ENCODE measurements around the gene NINL. TPM values are rescaled to one million over a fixed set of nuclear protein-coding genes. Genes with fewer than 3 reads are reported as not detected.
"Not testable (repeated sequence)": the region's sequence is repeated elsewhere in the genome, so short reads cannot be mapped to it uniquely, and the experiment has no call there.

Gene NINL
- total RNA-seq, 2 experiments from 2014 or later, result 2.1 to 2.2 TPM

DNA sequence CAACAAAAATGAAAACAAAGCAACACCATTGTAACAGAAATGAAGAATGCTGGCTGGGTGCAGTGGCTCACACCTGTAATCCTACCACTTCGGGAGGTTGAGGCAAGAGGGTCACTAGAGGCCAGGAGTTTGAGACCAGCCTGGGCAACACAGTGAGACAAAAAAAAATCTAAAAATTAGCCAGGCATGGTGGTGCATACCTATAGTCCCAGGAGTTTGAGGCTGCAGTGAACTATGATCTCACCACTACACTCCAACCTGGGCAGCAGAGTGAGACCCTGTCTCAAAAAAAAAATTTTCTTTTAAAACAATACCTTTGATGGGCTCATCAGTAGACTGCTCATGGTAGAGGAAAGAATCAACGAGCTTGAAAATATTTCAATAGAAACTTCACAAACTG lies 18.5 kb downstream of the NINL start:
- Mint-ChIP-seq H3K4me1 (ENCODE audit: low read depth) (peaks cover 5% of the 10 kb centered on the region), H3K4me3 (no peak overlapping the region), H3K27me3 (ENCODE audit: low read depth) (no peaks in the 10 kb centered on the region), H3K9me3 (ENCODE audit: insufficient read depth) (peaks cover 6% of the 10 kb centered on the region), H3K27ac (no peak overlapping the region), H3K36me3 (ENCODE audit: low read depth) (no peaks in the 10 kb centered on the region)
- POLR2A ChIA-PET, result interaction anchor here (0.5 kb wide), 1 partner anchor 44 kb away, joined by 3 read pairs; no protein-coding TSS in a partner anchor
- CTCF ChIA-PET, result no interaction called here
- ATAC-seq (no peak), DNase-seq (no peak)

DNA sequence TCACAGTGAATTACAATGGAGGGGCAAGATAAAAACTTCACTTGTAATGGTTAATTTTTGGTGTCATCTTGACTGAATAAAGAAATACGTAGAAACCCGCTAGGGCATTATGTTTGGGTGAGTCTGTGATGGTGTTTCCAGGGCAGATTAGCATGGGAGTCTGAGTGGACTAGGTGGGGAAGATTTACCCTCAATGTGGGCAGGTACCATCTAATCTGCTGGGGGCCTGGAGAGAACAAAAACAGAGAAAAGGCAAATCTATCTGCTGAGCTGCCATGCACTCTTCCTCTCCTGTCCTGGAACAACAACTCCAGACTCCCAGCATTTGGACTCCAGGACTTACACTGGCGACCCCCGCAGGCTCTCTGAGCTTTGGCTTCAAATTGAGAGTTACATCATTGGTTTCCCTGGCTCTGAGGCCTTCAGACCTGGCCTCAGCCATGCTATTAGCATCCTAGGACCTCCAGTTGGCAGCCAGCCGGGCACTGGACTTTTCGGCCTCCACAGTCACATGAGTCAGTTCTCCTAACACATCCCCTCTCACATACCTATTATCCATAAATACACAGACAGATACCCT lies 19.7 kb downstream of the NINL start:
- peaks cover 5% of the 10 kb centered on the region for H3K4me1 Mint-ChIP-seq (ENCODE audit: low read depth)
- ATAC-seq, result no peak

DNA sequence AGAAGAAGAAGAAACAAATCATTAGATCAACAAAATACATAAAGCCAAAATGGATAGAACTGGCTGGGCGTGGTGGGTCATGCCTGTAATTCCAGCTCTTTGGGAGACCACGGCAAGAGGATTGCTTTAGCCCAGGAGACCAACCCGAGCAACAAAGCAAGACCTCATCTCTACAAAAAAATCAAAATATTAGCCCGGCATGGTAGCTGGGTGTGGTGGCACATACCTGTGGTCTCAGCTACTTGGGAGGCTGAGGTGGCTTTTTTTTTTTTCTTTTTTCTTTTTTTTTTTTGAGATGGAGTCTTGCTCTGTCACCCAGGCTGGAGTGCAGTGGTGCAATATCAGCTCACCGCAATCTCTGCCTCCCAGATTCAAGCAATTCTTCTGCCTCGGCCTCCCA lies 21.5 kb downstream of the NINL start:
- H3K4me1 Mint-ChIP-seq (ENCODE audit: low read depth), result peaks cover 5% of the 10 kb centered on the region
- no peak overlapping the region for H3K27ac Mint-ChIP-seq
- peaks cover 6% of the 10 kb centered on the region for H3K9me3 Mint-ChIP-seq (ENCODE audit: insufficient read depth)
- ChIA-PET CTCF (no interaction called here), POLR2A (no interaction called here)
- peaks cover 1% of the 10 kb centered on the region for H3K36me3 Mint-ChIP-seq (ENCODE audit: low read depth)
- no peak overlapping the region for H3K4me3 Mint-ChIP-seq
- ATAC-seq (no peak), DNase-seq (no peak)
- H3K27me3 Mint-ChIP-seq (ENCODE audit: low read depth), result no peaks in the 10 kb centered on the region

More for the DNA sequence above, 19.7 kb downstream of the NINL start:
- Mint-ChIP-seq H3K4me3 (no peak overlapping the region), H3K27me3 (ENCODE audit: low read depth) (no peaks in the 10 kb centered on the region), H3K27ac (no peak overlapping the region), H3K36me3 (ENCODE audit: low read depth) (no peaks in the 10 kb centered on the region), H3K9me3 (ENCODE audit: insufficient read depth) (peaks cover 6% of the 10 kb centered on the region)
- CTCF ChIA-PET, result no interaction called here
- DNase-seq, result no peak
- POLR2A ChIA-PET, result no interaction called here

DNA sequence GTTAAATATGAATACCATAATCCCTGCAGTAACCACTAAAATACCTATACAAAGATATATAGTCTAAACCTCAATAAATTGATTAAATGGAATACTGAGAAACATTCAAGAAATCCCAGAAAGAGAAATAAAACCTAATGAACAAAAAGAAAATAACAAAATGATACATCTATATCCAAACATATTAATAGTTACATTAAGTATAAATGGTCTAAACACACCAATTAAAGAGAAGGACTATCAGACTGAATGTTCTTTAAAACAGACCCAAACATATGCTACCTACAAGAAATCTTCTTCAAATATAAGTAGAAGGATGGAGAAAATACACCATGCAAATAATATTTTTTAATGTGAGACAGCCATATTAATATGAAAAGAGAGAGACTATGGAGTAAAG lies 22.0 kb downstream of the NINL start:
- DNase-seq (no peak), ATAC-seq (no peak)
- Mint-ChIP-seq H3K27ac (no peak overlapping the region), H3K27me3 (ENCODE audit: low read depth) (no peaks in the 10 kb centered on the region), H3K36me3 (ENCODE audit: low read depth) (peaks cover 1% of the 10 kb centered on the region), H3K4me3 (no peak overlapping the region), H3K9me3 (ENCODE audit: insufficient read depth) (peaks cover 6% of the 10 kb centered on the region), H3K4me1 (ENCODE audit: low read depth) (peaks cover 5% of the 10 kb centered on the region)
- POLR2A ChIA-PET, result no interaction called here
- CTCF ChIA-PET, result no interaction called here

DNA sequence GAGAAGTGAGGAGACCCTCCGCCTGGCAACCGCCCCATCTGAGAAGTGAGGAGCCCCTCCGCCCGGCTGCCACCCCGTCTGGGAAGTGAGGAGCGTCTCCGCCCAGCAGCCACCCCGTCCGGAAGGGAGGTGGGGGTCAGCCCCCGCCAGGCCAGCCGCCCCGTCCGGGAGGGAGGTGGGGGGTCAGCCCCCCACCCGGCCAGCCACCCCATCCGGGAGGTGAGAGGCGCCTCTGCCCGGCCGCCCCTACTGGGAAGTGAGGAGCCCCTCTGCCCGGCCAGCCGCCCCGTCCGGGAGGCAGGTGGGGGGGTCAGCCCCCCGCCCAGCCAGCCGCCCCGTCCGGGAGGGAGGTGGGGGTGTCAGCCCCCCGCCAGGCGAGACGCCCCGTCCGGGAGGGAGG lies 23.6 kb downstream of the NINL start:
- H3K4me1 Mint-ChIP-seq (ENCODE audit: low read depth); DNase-seq; CTCF ChIA-PET; H3K9me3 Mint-ChIP-seq (ENCODE audit: insufficient read depth); H3K4me3 Mint-ChIP-seq; H3K36me3 Mint-ChIP-seq (ENCODE audit: low read depth); POLR2A ChIA-PET; ATAC-seq; H3K27me3 Mint-ChIP-seq (ENCODE audit: low read depth); H3K27ac Mint-ChIP-seq: not testable (repeated sequence)

DNA sequence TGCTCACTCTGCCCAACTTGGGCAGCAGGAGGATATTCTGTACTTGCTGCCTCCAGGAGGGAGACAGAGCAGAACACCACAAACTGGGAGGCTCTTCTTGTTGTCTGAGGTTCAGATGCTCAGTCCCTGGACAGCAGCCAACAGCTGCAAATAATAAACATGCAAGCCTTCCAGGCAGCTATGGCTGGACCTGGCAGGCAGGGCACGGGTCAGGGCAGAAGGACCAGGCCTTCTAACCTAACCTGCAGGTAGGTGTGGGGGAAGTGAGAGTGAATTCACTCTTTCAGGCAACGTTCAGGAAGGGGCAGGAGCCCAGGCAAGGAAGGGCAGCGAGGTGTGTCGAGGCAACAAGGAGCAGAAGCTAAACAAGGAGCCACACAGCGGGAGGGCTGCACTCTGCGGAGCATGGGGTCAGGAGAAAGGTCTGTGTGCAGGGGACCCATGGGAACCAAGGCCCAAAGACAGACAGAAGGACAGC lies 31.5 kb downstream of the NINL start:
- CTCF ChIA-PET, result no interaction called here
- H3K27me3 Mint-ChIP-seq (ENCODE audit: low read depth), result no peaks in the 10 kb centered on the region

DNA sequence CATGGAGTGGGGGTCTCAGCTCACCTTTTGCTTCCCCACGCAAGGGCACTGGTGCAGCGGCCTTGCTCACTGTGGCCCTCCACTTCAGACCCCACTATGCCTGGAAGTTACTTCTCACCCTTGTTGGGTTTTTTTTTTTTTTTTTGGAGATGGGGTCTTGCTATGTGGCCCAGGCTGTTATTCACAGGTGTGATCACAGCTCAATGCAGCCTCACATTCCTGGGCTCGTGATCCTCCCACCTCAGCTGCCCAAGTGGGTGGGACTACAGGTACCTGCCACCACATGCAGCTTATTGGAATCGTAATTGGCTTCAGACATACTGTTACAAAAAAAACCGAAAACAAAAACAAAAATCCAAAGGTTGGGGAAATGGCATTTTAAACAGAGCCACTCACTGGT lies 32.4 kb downstream of the NINL start:
- POLR2A ChIA-PET, result no interaction called here
- DNase-seq, result no peak
- Mint-ChIP-seq H3K4me1 (ENCODE audit: low read depth) (no peaks in the 10 kb centered on the region), H3K27me3 (ENCODE audit: low read depth) (no peaks in the 10 kb centered on the region), H3K9me3 (ENCODE audit: insufficient read depth) (no peaks in the 10 kb centered on the region), H3K4me3 (no peak overlapping the region), H3K27ac (no peak overlapping the region), H3K36me3 (ENCODE audit: low read depth) (no peaks in the 10 kb centered on the region)
- no peak for ATAC-seq
- CTCF ChIA-PET, result no interaction called here

More for the DNA sequence above, 31.5 kb downstream of the NINL start:
- Mint-ChIP-seq H3K4me1 (ENCODE audit: low read depth) (no peaks in the 10 kb centered on the region), H3K4me3 (no peak overlapping the region), H3K27ac (no peak overlapping the region), H3K9me3 (ENCODE audit: insufficient read depth) (no peaks in the 10 kb centered on the region), H3K36me3 (ENCODE audit: low read depth) (no peaks in the 10 kb centered on the region)
- POLR2A ChIA-PET, result no interaction called here
- ATAC-seq, result no peak
- DNase-seq, result no peak

DNA sequence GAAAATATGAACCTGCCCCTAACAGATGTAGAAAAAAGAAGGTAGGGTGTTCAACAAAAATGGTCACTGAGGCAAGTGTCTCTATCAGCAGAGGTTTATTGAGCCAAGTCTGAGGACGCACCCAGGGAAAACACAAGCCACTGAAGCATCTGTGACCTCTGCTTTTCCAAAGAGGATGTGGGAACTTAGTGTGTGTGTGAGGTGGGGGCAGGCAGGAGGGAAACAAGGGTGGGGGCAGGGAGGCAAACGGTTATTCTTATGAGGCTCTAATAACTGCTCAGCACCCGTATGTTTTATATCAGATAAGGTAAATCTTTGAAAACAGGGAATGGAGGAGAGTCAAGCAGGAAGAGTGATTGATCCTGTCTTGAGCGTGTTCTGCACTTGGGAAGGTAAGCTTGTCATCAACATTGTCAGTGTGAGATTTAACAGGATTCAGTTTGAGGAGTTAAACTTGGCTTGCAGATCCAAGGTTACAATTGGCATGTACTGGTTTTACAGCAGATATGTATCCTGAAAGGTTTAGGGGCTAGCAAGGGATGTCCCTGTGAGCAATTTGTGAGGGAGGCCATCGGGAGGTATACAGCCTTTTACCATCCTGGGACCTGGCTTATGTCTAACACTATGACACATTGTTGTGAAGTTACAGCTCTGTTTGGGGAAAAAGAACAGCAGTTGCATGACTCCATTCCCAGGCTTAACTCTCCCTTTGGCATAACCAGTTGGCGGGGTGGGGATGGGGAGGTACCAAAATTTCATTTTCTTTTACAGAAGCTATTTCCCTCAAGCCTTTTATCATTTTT lies 33.7 kb downstream of the NINL start:
- Mint-ChIP-seq H3K4me1 (ENCODE audit: low read depth) (no peaks in the 10 kb centered on the region), H3K4me3 (no peak overlapping the region), H3K36me3 (ENCODE audit: low read depth) (no peaks in the 10 kb centered on the region), H3K9me3 (ENCODE audit: insufficient read depth) (no peaks in the 10 kb centered on the region), H3K27ac (no peak overlapping the region), H3K27me3 (ENCODE audit: low read depth) (no peaks in the 10 kb centered on the region)
- DNase-seq (no peak), ATAC-seq (no peak)
- ChIA-PET CTCF (no interaction called here), POLR2A (no interaction called here)

DNA sequence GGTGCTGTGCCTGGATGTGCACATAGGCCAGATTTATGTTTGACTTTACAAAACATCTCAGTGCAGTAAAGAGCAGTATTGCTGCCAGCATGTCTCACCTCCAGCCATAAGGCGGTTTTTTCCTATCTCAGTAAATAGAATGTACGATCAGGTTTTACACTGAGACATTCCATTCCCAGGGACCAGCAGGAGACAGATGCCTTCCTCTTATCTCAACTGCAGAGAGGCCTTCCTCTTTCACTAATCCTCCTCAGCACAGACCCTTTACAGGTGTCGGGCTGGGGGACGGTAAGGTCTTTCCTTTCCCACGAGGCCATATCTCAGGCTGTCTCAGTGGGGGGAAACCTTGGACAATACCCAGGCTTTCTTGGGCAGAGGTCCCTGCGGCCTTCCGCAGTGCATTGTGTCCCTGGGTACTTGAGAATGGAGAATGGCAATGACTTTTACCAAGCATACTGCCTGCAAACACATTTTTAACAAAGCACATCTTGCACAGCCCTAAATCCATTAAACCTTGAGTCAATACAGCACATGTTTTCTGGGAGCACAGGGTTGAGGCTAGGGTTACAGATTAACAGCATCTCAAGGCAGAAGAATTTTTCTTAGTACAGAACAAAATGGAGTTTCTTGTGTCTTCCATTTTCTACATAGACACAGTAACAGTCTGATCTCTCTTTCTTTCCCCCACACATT lies 34.5 kb downstream of the NINL start:
- H3K4me3 Mint-ChIP-seq; H3K9me3 Mint-ChIP-seq (ENCODE audit: insufficient read depth); H3K4me1 Mint-ChIP-seq (ENCODE audit: low read depth); POLR2A ChIA-PET; H3K27ac Mint-ChIP-seq; ATAC-seq; H3K27me3 Mint-ChIP-seq (ENCODE audit: low read depth); DNase-seq; H3K36me3 Mint-ChIP-seq (ENCODE audit: low read depth); CTCF ChIA-PET: not testable (repeated sequence)

DNA sequence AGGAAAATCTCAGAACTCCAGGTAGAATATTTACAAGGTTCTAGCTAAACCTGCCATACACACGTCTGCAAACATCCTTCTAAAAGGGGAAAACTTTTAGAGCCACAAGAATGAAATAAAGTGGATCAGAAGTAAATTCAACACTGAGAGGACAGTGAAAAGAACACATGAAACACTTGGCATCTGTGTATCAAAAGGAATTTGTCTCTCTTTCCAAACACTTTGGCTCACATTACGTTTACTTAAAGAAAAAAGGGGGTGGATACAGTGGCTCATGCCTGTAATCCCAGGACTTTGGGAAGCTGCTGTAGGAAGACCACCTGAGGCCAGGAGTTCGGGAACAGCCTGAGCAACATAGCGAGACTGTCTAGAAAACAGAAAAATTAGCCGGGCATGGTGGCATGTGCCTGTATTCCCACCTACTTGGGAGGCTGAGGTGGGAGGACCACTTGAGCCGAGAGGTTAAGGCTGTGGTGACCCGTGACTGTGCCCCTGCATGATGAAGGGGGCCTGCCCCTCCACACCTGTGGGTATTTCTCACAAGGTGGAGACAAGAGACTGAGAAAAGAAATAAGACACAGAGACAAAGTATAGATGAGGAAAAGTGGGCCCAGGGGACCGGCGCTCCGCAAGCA lies 35.4 kb downstream of the NINL start:
- CTCF ChIA-PET, result no interaction called here
- no peak for DNase-seq
- Mint-ChIP-seq H3K36me3 (ENCODE audit: low read depth) (no peaks in the 10 kb centered on the region), H3K27me3 (ENCODE audit: low read depth) (no peaks in the 10 kb centered on the region), H3K4me3 (no peak overlapping the region), H3K27ac (no peak overlapping the region), H3K9me3 (ENCODE audit: insufficient read depth) (no peaks in the 10 kb centered on the region), H3K4me1 (ENCODE audit: low read depth) (no peaks in the 10 kb centered on the region)
- ATAC-seq, result no peak
- POLR2A ChIA-PET, result no interaction called here

DNA sequence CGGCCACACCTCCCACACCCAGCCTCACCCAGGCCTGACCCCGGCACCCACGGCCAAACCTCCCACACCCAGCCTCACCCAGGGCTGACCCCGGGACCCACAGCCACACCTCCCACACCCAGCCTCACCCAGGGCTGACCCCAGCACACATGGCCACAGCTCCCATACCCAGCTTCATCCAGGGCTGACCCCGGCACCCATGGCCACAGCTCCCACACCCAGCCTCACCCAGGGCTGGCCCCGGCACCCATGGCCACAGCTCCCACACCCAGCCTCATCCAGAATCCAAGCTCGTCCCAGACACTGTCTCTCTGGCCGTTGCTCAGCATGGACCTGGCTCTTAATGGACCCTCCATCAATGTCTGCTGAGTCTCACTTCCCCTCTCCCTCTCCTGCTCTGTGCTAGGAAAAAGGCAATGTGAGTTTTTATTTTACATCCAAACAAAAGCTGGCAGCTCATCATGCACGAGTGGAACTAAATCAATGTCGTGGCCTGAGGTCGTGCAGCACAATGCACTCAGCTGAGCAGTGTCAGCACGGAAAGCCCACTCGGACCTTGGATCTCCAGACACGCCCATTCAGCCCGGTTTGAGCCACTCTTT lies 36.1 kb downstream of the NINL start:
- ATAC-seq, result no peak
- Mint-ChIP-seq H3K4me1 (ENCODE audit: low read depth) (no peaks in the 10 kb centered on the region), H3K27ac (no peak overlapping the region), H3K9me3 (ENCODE audit: insufficient read depth) (no peaks in the 10 kb centered on the region), H3K27me3 (ENCODE audit: low read depth) (no peaks in the 10 kb centered on the region), H3K4me3 (no peak overlapping the region), H3K36me3 (ENCODE audit: low read depth) (no peaks in the 10 kb centered on the region)
- no peak for DNase-seq
- POLR2A ChIA-PET, result no interaction called here
- CTCF ChIA-PET, result no interaction called here

DNA sequence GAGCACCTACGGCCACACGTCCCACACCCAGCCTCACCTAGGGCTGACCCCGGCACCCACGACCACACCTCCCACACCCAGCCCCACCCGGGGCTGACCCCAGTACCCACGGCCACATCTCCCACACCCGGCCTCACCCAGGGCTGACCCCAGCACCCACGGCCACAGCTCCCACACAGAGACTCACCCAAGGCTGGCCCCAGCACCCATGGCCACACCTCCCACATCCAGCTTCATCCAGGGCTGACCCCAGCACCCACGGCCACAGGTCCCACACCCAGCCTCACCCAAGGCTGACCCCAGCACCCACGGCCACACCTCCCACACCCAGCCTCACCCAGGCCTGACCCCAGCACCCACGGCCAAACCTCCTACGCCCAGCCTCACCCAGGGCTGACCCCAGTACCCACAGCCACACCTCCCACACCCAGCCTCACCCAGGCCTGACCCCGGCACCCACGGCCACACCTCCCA lies 36.7 kb downstream of the NINL start:
- H3K9me3 Mint-ChIP-seq (ENCODE audit: insufficient read depth), result no peaks in the 10 kb centered on the region
- ChIA-PET CTCF (no interaction called here), POLR2A (no interaction called here)
- no peak overlapping the region for H3K27ac Mint-ChIP-seq
- no peaks in the 10 kb centered on the region for H3K36me3 Mint-ChIP-seq (ENCODE audit: low read depth)
- no peak for ATAC-seq
- H3K4me3 Mint-ChIP-seq, result no peak overlapping the region
- no peak for DNase-seq
- no peaks in the 10 kb centered on the region for H3K4me1 Mint-ChIP-seq (ENCODE audit: low read depth)
- no peaks in the 10 kb centered on the region for H3K27me3 Mint-ChIP-seq (ENCODE audit: low read depth)
